Cardiac septum (tissue), 1 donor: ENCODE measurements around the gene TBC1D16. TPM values are rescaled to one million over a fixed set of nuclear protein-coding genes. Genes with fewer than 3 reads are reported as not detected.

ENCODE experiments used
- DNase-seq: peaks from one replicate; pipeline ENCODE4 v3.0.0-alpha.2; 2020; ENCODE audit warnings: low spot score
- intact Hi-C: fragments of 100-400 bp; cut with DNase I; formaldehyde crosslinking; loops from one replicate; pipeline ENCODE4 v1.14.0; 2022
- total RNA-seq: library from RNA; stranded (reverse); fragmentation: NEBNext Ultra II Directional; extraction: Animal tissue kit (Norgen Biotek cat#: 25700); gene quantifications from one replicate; pipeline ENCODE4 v1.2.1, GENCODE V29; 2021
- donor health status: DM: no; HTN: no; CAD: no.

The TBC1D16 gene
- total RNA-seq, 1 donor from 2014 or later: 17.1 TPM

DNA sequence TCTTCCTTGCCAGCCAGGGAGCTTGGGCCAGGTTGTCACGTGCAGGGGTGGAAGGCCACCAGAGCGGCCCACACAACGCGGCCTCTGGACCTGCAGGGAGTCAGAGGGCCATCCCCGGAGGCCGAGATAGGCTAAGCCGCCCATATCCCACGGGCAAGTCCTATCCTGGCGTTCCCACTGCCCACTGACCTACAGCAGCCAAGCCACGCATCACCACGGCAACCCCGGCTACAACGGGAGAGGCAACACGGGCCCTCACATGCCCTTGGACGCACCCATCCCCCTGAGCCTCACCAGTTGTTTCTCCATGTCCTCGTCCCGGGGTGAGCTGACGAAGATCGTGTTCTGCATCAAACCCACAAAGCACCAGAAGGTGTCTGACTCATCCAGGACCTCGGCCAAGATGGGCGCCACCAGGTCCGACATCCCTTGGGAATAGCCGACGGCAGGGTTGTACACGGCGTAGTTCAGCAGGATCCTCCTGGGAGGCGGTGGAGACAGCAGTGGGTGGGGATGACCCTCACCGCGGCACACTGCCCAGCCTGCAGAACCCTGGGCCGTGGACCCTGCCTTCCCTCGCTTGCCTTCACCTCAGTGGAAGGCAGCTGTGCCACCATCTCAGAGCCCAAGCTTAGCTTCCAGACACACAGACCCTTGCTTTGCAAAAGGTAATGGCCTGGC, 88.2 kb downstream of the TBC1D16 start:
- DNase-seq: peak; percentile 58
- intact Hi-C loops: no loop called here

DNA sequence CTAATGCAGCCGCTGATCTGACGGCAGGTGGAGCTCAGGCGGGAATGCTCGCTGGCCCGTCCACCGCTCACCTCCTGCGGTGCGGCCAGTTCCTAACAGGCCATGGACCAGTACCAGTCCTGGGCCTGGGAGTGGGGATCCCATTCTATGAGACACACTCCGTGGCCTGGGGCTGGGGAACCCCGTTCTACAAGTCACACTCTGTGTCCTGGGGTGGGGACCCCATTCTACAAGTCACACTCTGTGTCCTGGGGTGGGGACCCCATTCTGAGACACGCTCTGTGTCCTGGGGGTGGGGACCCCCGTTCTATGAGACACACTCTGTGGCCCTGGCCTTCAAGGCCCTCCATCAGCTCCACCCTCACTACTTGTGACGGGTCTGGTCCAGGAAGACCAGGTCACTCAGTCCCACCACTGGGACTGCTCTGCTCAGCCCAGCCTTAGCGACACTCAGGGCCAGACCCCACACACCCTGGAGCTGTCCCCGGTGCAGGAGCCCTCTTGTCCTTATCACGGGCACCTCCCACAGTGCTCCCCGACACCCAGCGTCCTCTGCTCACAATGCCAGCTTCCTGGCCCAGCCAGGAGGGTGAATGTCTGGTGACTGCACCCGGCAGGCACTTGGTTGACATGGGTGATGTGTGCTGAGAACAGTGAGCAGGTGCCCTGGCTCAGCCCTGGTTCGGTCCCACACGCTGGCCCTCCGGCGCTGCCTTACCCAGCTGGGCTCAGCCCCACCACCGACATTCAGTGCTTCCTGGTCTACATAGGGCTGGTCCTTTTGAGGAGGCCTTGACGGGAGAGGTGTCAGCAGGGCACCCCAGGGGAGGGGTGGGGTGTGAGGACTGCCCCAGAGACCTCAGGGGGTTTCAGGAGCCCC, 89.1 kb downstream of the TBC1D16 start:
- intact Hi-C loops: no loop called here

DNA sequence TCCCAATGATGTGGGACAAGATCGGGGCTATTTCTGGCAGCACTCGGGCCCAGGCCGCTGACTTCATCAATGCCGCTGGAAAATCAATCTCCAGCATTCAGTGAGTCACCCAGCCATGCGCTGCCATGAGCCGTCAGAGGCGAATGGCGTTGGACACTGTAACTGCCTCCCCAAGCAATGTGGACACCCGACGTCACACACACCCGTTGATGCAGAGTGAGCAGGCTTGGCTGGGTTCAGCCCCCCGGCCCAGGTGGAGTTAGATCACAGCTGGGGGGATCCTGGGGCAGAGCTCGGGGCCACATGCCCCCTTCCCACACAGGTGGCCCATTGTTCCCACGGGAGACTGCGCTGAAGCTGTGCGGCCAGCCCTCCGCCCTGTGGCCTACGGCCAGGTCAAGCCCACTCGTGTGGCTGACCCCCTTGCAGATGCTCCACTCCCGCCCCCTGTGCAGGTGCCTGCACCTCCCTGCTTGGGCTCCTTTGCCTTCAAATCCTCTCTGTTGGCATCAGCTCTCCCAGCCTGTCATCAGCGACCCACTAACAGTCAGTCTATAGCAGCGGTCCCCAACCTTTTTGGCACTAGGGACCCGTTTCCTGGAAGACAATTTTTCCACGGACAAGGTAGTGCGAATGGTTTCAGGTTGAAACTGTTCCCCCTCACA, 89.9 kb downstream of the TBC1D16 start:
- peak; percentile 57 for DNase-seq
- intact Hi-C loops: no loop called here

More for the DNA sequence above, 89.1 kb downstream of the TBC1D16 start:
- DNase-seq: peak; percentile 54

DNA sequence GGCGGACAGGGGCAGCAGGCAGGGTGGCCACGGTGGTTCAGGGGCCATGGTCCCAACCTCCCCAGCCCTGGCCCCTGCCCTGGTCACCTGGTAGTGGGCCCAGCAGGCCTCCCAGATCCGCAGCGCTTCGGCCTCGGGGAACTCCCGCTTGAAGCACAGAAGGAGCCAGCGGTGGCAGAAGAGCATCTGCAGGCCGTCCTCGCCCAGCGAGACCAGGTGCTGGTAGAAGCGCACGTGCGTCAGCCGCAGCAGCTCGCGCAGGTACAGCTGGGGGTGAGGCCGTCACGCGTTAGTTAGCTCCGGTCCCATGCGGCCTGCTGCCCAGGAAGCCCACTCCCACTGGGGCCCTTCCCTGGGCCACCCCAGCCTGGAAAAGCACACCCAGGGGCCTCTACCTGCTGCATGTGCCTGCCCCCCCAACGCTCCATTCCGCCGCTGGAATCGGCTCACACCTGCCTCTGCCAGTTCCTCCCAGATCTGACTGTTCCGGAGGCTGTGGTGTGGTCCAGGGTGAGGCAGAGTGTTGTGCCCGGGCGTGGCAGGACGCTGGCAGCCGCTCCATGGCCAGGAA, 90.8 kb downstream of the TBC1D16 start:
- intact Hi-C loops: no loop called here
- DNase-seq: peak; percentile 72

DNA sequence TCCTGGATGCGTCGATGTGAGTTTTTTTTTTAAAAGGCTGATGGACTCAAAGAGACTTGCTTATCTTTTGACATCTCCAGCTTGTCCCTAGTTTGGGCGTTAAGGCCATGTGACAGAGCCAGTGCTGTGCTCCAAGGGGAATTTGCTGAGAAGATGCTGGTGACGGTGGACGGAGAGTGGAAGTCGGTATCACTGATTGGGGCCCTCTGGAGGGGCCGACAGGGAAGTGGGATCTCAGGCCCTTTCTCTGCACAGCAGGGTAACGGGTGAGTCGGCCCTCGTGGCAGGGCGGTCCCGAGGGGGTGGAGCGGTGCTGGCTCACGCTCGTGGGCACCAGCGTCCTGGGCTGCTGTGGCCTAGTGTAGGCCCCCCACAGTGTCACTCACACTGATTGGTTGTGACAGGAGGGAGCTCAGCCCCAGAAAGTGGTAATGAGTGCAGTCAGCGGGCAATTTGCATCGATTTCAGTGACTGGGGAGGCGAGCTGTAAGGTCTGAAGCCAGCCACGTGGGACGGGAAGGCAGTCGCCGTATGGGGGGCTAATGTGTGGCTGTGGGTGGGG, 91.3 kb downstream of the TBC1D16 start:
- intact Hi-C loops: no loop called here
- DNase-seq: no peak

DNA sequence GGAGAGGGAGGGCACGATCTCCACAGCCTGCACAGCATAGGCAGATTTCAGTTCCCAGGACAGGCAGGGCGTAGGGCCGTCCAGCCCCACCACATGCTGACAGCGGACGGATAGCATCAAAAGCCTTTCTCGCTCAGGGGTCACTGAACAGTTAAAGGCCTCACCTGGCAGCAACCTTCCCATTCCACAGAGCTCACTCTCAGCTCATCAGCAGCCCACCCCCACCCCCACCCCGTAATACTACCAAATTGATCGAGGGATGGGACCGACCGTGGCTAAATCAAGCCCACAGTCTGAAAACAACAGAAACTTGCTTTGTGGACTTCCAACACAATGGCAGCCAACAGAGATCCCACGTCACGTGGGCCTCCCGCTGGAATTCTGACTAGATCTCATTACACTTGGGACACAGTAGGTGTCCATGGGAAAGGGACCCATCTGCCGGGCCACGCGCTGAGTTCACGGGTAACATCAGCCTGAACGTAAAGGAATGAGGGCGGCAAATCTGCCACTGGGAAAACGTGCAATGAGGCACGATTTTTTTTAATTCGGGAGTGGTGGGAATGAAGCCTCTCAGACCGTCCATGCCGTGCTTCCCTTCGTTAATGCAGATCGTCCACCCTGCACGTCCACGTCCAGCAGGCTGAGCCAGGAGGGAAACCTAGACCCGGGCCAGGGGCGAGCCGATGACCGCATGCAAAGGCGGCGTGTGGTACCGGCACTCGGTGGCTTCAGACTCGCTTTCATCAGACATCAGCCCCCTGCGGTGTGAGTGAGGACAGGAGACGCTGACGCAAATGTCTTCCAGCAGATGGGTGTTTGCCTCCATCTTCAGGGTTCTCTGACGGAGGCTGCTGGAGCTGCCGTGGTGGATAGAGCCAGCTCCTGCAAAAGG, 92.1 kb downstream of the TBC1D16 start:
- intact Hi-C loops: no loop called here
- peak; percentile 61 for DNase-seq

DNA sequence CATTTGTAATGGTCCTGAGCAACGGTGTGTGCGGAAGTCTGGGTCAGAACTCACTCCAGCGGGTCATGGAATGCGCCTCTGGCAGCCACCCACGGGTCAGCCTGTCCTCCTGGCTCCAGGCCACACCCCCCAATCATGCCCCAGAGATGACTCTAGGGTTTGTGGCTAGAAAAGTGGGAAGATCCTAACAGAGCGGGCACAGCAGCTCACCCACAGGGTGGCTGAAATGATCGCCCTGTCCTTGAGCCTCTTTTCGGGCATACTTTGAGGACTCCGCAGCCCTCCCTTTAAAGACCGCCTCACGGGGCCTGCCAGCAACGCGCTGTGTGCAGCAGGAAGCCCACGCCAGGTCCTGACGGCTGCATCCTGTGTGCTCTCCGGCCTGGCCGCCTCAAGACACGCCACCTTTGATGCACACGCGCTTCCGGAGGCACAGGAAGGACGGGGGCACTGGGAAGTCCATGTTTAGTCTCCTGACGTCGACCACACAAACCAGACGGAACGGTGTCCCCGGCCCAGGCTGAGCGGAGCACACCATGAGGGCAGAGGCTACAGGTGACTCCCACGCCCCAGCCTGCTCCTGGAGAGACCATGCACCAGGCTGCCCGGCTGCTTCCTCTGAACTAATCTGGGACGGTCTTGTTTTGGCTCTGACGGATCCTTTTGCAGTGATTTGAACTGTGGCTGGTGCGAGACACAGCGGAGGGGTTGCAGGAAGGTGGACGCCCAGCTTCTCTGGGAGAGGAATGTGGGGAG, 92.9 kb downstream of the TBC1D16 start:
- peak; percentile 61 for DNase-seq
- intact Hi-C loops: no loop called here

DNA sequence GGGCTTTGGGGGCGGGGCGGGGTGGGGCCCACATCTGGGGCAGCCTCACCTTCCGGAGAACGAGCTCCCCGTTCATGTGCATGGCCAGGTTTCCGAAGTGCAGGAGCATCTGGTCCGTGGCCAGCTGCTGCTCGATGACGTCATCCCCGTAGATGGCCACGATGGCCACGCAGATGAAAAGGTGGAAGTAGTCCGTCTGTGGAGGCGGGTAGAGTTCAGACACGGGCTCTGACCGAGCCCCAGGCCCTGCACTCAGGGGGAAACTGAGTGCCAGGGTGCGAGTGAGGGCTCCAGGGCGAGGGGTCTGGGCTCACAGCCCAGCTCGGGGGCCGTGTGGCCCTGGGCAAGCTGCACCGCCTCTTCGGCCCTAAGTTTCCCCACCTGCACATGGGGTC, 93.7 kb downstream of the TBC1D16 start:
- no peak for DNase-seq
- intact Hi-C loops: no loop called here

DNA sequence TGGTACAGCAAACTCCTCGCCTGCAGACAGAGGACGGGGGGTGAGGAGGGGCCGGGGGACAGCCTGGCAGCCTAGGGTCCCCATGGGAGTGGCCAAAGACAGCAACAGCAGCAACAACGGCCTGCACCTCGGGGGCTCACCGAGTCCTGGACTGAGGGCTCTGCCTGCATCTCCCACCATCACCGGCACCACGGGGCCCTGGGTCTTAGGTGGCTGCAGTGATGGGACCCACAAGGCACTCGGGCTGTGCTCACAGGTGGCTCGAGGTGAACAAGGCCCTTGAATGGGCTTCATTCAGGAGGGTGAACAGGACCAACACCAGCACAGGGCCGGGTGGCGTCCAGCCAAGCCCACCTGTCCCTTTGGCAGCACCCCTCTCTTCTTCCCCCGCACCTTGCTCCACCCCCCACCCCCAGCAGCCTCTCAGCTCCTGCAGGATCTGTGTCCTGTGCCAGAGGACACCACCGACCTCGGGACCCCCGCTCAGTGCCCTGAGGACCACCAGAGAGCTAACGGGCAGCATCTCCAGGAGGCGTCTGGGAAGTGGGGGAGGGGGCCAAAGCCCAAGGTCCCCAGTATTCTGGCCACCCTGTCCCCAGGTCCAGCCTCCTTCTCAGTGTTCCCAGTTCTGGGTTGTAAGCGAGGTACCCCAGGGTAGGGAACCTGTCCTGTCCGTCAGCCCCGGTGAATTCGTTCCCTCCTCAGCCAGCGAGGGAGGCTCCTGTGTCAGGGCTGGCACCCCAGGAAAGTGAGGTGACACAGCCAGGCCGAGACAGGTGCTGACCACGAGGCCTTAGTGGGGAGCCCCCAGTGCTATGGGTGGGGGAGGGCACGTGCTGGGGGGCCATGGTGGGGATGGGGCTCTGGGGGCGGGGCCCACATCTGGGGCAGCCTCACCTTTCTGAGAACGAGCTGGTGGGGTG, 94.3 kb downstream of the TBC1D16 start:
- DNase-seq: no peak
- intact Hi-C loops: no loop called here

DNA sequence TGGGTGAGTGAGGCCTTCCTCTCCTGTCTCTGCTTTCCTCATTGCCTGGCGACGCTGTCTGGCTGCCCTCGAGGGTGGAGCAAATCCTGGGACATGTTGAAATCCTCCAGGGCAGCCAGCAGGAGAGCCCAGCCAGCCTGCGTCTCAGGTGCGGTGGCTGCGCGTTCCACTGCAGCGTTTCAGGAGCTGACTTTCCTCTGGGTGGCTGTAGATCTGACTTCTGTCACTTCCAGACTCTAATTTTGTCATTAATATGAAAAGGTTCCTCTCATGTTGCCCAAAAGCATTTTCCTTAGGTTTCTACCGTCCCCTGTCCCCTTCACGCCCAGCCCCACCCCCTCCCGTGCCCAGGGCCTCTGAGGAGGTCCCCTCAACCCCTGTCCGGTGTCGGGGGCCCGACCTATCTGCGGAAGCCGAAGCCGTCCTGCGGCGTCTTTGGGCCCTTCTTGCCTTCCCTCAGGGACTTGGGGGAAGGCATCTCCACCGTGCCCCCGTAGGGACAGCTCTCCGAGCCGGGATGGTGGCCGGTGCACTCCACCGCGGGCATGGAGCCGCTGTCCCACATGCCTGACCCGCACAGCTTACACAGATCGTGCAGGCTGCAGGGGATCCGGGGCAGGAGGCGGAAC, 95.1 kb downstream of the TBC1D16 start:
- intact Hi-C loops: no loop called here
- DNase-seq: no peak

DNA sequence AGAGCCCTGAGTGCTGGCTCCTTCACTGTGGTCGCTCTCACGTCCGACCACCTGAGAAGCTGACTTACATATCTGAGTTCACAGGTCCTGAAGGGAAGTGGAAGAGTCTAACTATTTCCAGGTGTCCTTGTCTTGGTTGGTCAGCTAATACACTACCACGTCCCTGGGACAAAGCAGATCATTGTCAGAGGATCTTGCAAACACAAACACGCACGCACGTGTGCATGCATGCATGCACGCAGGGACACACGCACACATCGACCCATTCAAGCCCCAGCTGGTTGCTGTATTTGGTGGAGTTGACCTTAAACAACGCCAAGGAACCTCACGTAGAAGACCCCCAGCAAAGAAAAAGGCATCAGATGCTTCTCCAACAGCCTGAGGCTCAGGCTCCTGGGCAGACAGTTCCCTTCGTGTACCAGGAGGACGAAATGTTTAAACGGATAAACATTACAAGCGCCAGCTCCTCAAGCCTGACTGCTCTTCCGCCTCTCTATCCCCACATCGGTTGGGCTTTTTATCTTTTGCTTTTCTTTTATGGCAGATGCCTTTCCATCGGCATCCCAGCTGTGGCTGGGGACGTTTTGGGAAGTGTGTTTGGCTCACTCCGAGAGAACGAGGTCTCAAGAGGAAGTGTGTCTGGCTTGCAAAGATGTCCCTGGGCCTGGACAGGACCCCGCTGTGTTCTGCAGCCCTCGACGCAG, 95.8 kb downstream of the TBC1D16 start:
- intact Hi-C loops: no loop called here
- no peak for DNase-seq

DNA sequence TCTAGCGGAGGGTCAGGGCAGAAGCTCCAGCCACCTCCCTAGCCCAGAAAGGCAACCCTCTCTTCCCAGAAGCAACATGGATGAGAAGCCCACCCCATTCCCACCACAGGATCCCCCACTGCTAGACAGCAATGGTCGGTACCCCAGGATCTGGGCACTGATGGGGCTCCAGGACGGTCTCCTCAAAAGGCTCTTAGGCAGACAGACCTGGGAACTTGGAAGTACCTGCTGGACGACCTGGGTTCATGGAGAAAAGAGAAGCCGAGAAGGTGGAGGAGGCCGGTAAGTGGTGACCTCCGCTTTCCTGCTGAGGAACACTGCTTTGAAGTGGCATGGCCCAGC, 96.6 kb downstream of the TBC1D16 start:
- intact Hi-C loops: no loop called here
- no peak for DNase-seq

DNA sequence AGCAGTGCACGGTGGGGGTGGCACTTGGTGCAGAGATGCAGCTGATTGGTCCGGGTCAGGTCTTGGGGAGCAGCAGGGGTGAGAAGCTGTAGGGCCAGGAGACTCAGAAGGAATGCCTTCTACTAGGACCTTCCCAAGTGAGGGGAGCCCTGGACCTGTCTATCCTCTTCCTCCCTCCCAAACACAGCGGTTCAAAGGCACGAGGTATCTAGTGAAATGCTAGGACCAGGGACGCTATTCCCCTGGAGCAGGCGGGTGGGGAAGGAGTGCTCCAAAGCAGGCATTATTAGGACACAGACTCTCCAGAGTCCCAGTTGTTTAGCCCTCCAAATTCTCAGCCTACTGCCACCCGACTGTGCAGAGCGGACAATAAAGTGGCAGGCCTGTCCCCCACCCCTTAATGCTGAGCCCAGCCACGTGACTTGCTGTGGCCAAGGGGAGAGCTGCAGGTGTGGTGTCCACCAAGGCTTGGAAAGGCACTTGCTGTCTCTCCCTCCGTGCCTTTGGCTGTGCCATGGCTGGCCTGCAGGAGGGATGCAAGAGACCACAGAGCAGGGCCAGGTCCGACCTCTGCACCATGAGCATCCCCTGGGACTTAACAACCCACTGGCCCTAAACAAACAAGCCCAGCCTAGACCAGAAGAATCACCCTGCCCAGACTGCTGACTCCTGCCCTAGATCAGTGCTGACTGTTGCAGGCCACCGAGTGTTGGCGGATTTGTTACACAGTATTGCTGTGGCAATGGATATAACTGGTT, 97.2 kb downstream of the TBC1D16 start:
- no peak for DNase-seq
- intact Hi-C loops: no loop called here

DNA sequence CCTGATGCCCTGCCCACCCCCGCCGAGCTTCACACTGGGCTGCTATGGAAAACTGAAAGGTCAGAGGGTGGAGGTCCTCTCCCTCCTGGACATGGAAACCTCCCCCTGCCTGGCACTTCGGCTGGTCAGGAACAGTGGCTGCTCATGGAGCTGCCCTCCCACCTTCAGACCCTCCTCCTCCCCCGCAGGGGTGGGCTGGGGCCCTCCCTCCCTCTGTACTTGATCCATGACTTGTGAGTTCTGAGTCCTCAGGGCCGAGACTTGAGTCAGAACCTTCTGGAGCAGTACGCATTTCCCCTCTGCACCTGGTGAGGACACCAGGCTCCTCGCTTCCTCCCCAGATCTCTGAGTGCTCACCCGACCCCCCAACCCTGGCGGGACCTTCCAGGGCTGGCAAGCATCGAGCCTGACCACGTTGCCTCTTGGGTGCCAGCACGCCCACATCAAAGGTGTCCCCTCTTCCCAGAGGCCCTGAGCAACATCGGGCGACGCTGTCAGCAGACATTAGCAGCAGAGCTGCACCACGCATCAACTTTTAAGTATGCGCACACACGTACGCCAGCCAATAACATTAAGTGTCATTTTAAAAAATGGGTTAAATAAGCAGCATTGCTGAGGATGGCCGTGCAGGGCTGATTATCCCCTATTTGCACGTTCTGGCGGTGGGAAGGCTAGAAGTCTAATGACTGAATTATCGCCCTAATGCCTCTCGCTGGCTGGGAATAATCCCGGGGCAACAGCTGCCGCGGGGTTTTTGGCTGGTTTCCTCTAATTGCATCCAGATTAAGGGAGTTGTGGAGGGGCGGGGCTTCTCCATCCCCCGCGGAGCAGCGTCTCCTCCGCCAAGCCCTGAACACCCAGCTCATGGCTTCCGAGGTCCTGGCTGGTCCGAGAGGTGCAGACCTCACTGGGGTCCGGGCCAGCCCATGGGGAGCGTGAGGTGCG, 98.0 kb downstream of the TBC1D16 start:
- DNase-seq: no peak
- intact Hi-C loops: no loop called here
